GM21447 (cell line): ENCODE data around the gene FERMT1.
"Not testable (repeated sequence)": the region's sequence is repeated elsewhere in the genome, so short reads cannot be mapped to it uniquely, and the experiment has no call there.

ENCODE experiments used
- ATAC-seq: cut with Tn5 transposase; IDR thresholded peaks from one replicate; pipeline ENCODE4 v1.9.1; 2021; ENCODE audit not compliant: unreplicated experiment

Gene FERMT1

DNA sequence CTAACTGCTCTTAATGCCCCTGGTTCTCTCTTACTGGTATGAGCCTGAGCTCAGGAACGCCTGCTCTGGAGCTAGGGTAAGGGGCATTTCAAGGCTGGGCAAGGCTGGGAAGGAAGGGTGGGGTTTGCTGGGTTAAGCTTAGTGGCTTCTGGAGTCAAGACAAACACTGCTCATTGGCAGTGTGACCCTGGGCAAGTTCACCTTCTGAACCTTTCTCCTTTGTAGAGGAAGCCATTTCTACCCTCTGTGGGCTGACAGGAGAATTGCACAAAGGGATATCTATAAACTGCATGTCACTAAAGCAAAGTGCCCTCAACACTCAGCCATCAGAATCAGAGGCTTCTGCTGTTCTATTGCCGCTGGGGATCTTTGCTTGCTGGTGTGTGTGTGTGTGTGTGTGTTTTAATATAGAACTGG lies 48.7 kb downstream of the FERMT1 start:
- ATAC-seq: no peak

- ATAC-seq: no peak
These were observed 51.8 kb downstream of the FERMT1 start for GRCh38 chr20:6070829-6071695.

DNA sequence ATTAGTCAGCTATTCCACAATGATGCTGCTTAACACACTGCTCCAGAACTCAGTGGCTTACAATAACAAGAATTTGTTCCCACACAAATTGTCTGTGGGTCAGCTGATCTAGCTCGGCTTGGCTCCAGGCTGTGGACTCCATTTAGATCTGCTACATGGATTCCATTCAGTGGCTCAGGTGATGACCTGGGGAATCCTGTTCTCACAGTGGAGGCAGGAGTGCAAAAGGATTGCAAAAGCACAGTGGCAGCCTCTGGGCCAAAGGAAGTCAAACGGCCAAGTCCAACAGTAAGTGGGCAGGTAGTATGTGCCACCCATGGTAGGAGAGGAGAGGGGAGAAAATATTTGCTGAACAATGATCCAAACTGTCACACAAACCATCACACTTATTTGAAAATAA lies 53.2 kb downstream of the FERMT1 start:
- no peak for ATAC-seq

DNA sequence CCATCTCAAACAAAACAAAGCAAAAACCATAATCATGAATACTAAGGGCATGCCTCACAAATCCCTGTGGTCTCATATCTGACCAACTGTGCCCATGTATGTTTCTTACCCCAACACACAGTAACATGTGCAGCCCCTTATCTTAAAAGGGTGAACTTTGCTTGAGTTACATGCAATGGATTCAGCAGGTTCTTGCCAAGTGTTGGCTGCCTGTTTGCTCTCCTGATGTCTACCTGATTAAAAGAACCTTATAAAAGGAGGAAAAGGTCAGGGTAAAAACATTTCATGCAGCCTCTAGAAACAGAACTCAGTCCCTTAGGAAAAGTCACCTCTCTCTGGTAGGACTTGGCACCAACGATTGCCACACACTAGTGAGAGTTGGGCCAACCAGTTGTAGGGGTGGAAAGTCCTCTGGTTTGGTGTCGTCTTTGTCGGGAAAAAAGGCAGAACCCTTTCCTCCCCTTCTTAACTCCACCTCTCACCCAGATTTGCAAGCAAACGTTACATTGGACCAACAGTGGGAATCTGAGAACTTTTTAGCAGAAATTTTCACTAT lies 55.0 kb downstream of the FERMT1 start:
- no peak for ATAC-seq

GRCh38 chr20:6066582-6066981 lies 56.2 kb downstream of the FERMT1 start:
- no peak for ATAC-seq

DNA sequence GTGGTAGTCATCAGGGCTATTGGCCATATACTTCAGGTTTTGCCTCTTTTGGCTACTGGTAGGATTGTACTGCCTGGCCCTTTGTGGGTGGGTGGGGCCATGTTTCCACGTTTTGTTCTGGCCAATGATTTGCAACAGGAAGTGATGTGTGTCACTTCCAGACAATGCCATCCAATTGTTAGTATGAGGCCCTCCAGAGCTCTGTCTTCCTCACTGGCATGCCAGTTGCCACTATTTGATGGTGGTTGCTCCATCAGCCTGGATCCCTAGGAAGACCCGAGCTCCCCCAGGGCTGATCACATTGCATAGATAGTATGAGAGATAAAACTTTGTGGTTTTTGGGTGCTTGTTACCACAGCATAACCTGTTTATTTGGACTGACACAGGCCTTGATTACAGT lies 61.3 kb downstream of the FERMT1 start:
- no peak for ATAC-seq

DNA sequence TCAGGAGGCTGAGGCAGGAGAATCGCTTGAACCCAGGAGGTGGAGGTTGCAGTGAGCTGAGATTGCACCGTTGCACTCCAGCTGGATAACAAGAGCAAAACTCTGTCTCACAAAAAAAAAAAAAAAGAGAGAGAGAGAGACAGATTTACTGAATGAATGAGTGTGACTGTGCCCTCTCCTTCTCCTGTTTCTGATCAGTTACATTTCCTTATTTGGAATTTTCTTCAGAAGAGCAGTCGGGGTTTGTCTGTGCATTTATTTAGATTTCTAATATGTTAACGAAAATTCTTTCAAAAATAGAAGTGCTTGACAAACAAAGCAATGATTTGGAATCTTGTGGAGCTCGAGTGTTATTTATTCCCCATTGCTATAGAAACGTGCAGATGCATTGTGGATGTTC lies 62.6 kb downstream of the FERMT1 start:
- ATAC-seq: no peak

DNA sequence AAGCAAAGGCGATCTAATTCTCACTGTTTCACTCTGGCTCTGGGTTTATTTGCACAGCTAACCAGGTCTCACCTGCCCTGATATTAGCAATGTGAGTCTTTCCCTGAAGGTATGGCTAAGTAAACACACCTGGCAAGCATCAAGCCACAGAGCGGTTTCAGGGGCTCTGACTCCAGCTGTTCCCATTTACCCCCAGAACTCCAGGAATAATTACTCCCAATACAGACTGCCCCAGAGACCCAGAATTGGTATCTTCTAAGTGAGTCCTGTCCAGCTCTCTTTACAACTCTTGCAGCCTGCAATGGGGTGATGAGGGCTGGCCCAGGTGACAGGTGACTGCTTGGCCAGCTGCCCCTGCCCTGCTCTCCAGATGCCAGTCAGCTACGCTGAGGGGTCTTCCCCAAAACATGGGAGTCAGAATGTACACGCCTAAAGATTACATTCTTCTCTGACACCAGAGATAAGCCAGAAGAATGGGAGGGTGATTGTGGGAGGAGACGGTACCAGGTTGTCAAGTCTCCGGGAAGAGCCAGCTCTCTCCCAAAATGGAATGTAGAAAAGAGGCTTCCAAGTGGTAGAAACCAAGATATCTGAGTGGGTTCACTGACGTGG lies 64.0 kb downstream of the FERMT1 start:
- ATAC-seq: no peak

- ATAC-seq: no peak
These were observed 65.1 kb downstream of the FERMT1 start for GRCh38 chr20:6057691-6058090.

DNA sequence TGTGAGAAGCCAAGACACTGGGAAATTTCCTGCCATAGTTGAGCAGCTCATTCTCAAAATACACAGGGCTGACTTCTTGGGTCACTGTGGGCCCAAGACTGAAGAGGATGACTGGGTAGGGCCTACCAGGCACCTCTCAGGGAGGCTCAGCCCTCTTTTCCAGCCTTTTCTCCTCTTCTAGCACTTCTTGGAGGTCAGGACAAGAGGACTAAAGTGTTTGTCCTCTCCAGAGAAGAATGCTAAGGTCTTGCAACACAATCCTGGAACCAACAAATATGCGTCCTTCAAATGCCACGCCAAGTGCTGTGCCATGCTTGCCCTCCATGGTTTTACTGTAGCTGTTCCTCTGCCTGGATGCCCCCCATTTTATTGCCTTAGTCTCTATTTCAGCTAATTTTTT lies 65.7 kb downstream of the FERMT1 start:
- no peak for ATAC-seq

- no peak for ATAC-seq
These were observed 66.8 kb downstream of the FERMT1 start for GRCh38 chr20:6055981-6056569.

GRCh38 chr20:6055161-6055783 lies 67.6 kb downstream of the FERMT1 start:
- ATAC-seq: no peak

DNA sequence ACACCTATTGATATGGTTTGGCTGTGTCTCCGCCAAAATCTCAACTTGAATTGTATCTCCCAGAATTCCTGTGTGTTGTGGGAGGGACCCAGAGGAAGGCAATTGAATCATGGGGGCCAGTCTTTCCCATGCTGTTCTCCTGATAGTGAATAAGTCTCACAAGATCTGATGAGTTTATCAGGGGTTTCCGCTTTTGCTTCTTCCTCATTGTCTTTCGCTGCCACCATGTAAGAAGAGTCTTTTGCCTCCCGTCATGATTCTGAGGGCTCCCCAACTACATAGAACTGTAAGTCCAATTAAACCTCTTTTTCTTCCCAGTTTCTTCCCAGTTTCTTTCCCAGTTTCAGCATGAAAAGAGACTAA lies 68.2 kb downstream of the FERMT1 start:
- not testable (repeated sequence) for ATAC-seq

GRCh38 chr20:6053776-6054688 lies 68.8 kb downstream of the FERMT1 start, which contains the start of gene LRRN4:
LRRN4 (minus strand) TSS chr20:6054060; CDS start chr20:6052799, 1,261 bp downstream.
- ATAC-seq: no peak

DNA sequence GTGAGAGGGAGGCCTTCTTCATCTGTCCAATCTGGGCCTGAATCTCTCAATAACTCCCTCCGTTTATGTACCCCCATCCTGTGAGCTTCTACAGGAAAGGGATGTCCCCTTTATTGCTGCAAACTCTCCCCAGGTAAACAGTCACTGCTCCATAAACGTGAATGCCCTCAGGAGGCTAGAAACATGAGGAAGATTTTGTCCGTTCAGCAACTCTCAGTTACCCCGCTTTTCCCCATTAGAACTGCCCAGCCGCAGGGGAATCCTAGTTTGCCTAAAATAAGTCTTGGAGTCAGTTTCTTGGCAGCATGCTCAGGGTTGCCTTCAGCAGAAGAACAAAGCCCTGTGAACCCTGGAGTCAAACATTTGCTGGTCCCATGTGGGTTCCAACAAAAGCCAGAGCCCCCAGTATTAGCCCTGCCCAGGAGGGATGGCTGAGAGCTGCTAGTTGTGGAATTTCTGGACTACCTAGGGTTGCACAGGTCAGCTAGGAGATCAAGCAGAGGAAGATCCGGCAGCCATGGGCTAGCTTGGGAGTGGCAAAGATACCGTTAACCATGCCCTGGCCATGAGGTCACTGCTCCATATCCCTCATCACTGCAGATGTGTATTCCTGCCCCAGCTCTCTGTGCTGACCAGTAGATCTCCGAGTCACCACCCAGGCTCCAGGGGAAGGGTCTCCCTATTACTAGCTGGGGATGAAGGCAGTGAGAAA lies 69.6 kb downstream of the FERMT1 start:
- no peak for ATAC-seq

GRCh38 chr20:6051505-6051904 lies 71.3 kb downstream of the FERMT1 start:
- ATAC-seq: no peak

GRCh38 chr20:6048391-6048790 lies 74.4 kb downstream of the FERMT1 start:
- no peak for ATAC-seq

GRCh38 chr20:6046432-6046831 lies 76.4 kb downstream of the FERMT1 start:
- no peak for ATAC-seq

DNA sequence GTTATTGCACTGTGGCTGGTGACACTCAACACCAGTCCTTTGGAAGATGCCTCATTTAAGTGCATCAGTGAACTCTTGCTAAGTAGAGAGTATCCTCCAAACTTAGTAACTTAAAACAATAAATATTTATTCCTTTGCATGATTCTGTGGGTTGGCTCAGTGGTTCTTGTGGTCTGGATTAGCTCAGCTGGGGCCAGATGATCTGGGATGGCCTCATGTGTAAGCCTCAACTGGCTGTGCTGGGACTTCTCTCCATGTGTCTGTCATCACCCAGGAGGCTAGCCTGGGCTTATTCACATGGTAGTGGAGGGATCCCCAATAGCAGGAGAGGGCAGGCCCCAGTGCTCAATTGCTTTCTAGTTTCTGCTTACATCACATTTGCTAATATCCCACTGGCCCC lies 77.3 kb downstream of the FERMT1 start:
- ATAC-seq: no peak

DNA sequence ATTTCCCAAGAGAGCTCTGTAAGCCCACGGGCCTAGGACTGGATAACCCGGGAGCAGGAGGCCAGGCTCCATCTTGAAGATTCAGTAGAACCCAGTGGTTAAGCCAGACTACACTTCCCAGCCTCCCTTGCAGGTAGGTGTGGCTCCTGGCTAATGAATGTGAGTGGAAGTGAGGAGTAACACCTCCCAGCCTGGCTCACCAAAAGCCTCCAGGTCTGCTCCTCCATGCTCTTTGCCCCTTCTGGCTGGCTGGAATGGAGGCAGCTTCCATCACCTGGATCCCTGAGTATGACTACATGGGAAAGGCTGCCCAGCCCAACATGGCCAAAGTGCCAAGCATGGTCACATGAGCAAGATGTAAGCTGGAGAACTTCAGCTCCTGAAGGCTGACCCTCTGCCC lies 78.7 kb downstream of the FERMT1 start:
- no peak for ATAC-seq
